Uterus (tissue), 4 donors: ENCODE measurements around the gene SRP54. TPM values are rescaled to one million over a fixed set of nuclear protein-coding genes. Genes with fewer than 3 reads are reported as not detected.

Source experiments
- DNase-seq, 2 donors: peaks; one replicate each; pipeline ENCODE4 v3.0.0-alpha.2; 2019 to 2020
- H3K27ac ChIP-seq, 2 donors: fragments of 200-600 bp; sonication (generic); 1 replicate in 1 of 2; 2 replicates in 1 of 2; pipeline ENCODE4 v1.5.1; 2016 to 2018
- H3K27me3 ChIP-seq, 2 donors: fragments of 200-600 bp; sonication (generic); one replicate each; pipeline ENCODE4 v1.5.1; 2018 to 2019; ENCODE audit warnings: control low read depth in 1 of 2
- H3K36me3 ChIP-seq, 2 donors: fragments of 200-600 bp; sonication (generic); one replicate each; pipeline ENCODE4 v1.5.1; 2019; ENCODE audit warnings: control low read depth in 1 of 2
- H3K4me1 ChIP-seq, 2 donors: fragments of 200-600 bp; sonication (generic); one replicate each; pipeline ENCODE4 v1.5.1; 2018 to 2019; ENCODE audit warnings: control low read depth in 1 of 2
- H3K4me3 ChIP-seq, 2 donors: fragments of 200-600 bp; sonication (generic); 1 replicate in 1 of 2; 2 replicates in 1 of 2; pipeline ENCODE4 v1.5.1; 2018 to 2019; ENCODE audit warnings: mild to moderate bottlenecking in 1 of 2
- H3K9me3 ChIP-seq, 2 donors: fragments of 200-600 bp; sonication (generic); one replicate each; pipeline ENCODE4 v1.5.1; 2019; ENCODE audit warnings: control low read depth in 1 of 2
- POLR2A ChIP-seq, 2 donors: fragments of 450-650 bp; IDR thresholded peaks; one replicate each; pipeline ENCODE4 v1.6.1; 2016; ENCODE audit warnings: antibody characterized with exemption in 2 of 2, mild to moderate bottlenecking in 1 of 2, moderate library complexity in 1 of 2
- intact Hi-C: fragments of 100-400 bp; cut with DNase I; formaldehyde crosslinking; loops from one replicate; pipeline ENCODE4 v1.15.1; 2023; ENCODE audit warnings: low total_unique reads
- total RNA-seq, 4 donors: library from RNA; depleted of rRNA in 3 of 4; stranded (reverse); fragments of >200 nt in 3 of 4; gene quantifications; one replicate each; pipeline versions ENCODE4 v1.1.0 to v1.2.4, GENCODE V29; 2014 to 2023
- TF ChIP-seq, protein P1 (sequence below), 4 experiments: fragments of 200-600 bp in 2 of 4; fragments of 450-650 bp in 2 of 4; sonication (generic) in 2 of 4; IDR thresholded peaks; one replicate each; pipeline ENCODE4 v1.5.1; 2016 to 2019; ENCODE audit warnings: antibody characterized with exemption in 4 of 4, mild to moderate bottlenecking in 2 of 4, moderate library complexity in 1 of 4
- donor health status: DM: yes; HTN: yes; CAD: no.

The SRP54 gene
- total RNA-seq, 4 donors from 2014 or later = 41.7 to 219 (median 82.1) TPM

- DNase-seq = no peak
- Histone ChIP-seq H3K27ac (no peak overlapping the region), H3K36me3 (no peaks in the 10 kb centered on the region), H3K9me3 (no peaks in the 10 kb centered on the region), H3K27me3 (no peaks in the 10 kb centered on the region), H3K4me1 (peaks cover 0 to 11% of the 10 kb centered on the region in 2 donors), H3K4me3 (no peak overlapping the region)
- TF ChIP-seq, protein P1, sequence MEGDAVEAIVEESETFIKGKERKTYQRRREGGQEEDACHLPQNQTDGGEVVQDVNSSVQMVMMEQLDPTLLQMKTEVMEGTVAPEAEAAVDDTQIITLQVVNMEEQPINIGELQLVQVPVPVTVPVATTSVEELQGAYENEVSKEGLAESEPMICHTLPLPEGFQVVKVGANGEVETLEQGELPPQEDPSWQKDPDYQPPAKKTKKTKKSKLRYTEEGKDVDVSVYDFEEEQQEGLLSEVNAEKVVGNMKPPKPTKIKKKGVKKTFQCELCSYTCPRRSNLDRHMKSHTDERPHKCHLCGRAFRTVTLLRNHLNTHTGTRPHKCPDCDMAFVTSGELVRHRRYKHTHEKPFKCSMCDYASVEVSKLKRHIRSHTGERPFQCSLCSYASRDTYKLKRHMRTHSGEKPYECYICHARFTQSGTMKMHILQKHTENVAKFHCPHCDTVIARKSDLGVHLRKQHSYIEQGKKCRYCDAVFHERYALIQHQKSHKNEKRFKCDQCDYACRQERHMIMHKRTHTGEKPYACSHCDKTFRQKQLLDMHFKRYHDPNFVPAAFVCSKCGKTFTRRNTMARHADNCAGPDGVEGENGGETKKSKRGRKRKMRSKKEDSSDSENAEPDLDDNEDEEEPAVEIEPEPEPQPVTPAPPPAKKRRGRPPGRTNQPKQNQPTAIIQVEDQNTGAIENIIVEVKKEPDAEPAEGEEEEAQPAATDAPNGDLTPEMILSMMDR (IDR thresholded peaks at IDR 0.05) = no peak
- TF ChIP-seq POLR2A (IDR thresholded peaks at IDR 0.05) = no peak
- intact Hi-C loops = loop anchor here (10.0 kb wide), 2 partner anchors 55 to 115 kb away; partner anchors contain the start of genes BAZ1A and FAM177A1
Measured at GRCh38 chr14:34989762-34990161, 7.0 kb downstream of the SRP54 start.

DNA sequence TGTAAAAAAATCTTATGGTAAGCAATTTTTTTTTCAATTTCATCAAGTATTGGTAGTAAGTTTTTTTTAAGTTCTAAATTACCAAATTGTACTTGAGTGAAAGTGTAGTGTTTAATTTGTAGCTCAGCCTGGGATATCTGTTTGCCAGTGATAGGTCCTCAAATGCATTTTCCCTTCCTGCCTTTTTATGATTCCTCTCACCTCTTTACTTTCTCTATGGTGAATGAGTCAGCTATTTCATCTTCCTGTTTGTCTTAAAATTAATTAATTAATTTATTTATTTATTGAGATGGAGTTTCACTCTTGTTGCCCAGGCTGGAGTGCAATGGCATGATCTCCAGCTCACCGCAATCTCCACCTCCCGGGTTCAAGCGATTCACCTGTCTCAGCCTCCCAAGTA is 10.6 kb downstream of the SRP54 start:
- intact Hi-C loops = no loop called here
- no peaks in the 10 kb centered on the region for H3K4me1 ChIP-seq
- H3K36me3 ChIP-seq = no peaks in the 10 kb centered on the region
- no peaks in the 10 kb centered on the region for H3K9me3 ChIP-seq
- no peak overlapping the region for H3K27ac ChIP-seq
- no peak for DNase-seq
- H3K27me3 ChIP-seq = no peaks in the 10 kb centered on the region
- TF ChIP-seq, protein P1 (IDR thresholded peaks at IDR 0.05) = no peak
- TF ChIP-seq POLR2A (IDR thresholded peaks at IDR 0.05) = no peak
- H3K4me3 ChIP-seq = no peak overlapping the region

- Histone ChIP-seq H3K36me3 (no peaks in the 10 kb centered on the region), H3K4me3 (no peak overlapping the region), H3K27ac (no peak overlapping the region), H3K4me1 (no peaks in the 10 kb centered on the region), H3K27me3 (no peaks in the 10 kb centered on the region), H3K9me3 (no peaks in the 10 kb centered on the region)
- intact Hi-C loops = no loop called here
- TF ChIP-seq POLR2A (IDR thresholded peaks at IDR 0.05) = no peak
- TF ChIP-seq, protein P1 (IDR thresholded peaks at IDR 0.05) = no peak
- DNase-seq = no peak
Measured at GRCh38 chr14:34994668-34995067, 11.9 kb downstream of the SRP54 start.

DNA sequence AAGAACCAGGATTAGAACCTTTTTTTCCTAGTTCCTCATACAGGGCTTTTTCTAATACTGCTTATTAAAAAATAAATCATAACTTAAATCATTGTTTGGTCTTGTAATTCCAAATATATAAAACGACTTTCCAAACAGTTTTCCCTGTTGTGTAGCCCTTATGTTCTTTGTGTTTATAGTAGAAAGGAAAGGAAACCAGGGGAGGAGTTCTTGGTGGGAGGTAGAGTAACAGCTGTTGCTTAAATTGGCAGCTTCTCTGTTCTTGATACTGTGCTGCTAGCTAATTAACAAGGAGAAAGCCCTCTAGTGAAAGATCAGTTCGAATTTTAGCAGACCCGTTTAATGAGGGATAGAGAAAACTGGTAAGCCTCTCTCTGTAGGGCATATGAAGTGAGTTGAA is 15.0 kb downstream of the SRP54 start:
- H3K4me3 ChIP-seq = no peak overlapping the region
- no peaks in the 10 kb centered on the region for H3K27me3 ChIP-seq
- H3K36me3 ChIP-seq = no peaks in the 10 kb centered on the region
- no peak for DNase-seq
- H3K4me1 ChIP-seq = no peaks in the 10 kb centered on the region
- no peak overlapping the region for H3K27ac ChIP-seq
- no peak for TF ChIP-seq POLR2A (IDR thresholded peaks at IDR 0.05)
- TF ChIP-seq, protein P1 (IDR thresholded peaks at IDR 0.05) = no peak
- no peaks in the 10 kb centered on the region for H3K9me3 ChIP-seq
- intact Hi-C loops = no loop called here

GRCh38 chr14:34999500-34999899 is 16.7 kb downstream of the SRP54 start:
- H3K9me3 ChIP-seq = no peaks in the 10 kb centered on the region
- H3K27me3 ChIP-seq = no peaks in the 10 kb centered on the region
- H3K4me3 ChIP-seq = no peak overlapping the region
- no peak overlapping the region for H3K27ac ChIP-seq
- no peak for TF ChIP-seq POLR2A (IDR thresholded peaks at IDR 0.05)
- TF ChIP-seq, protein P1 (IDR thresholded peaks at IDR 0.05) = no peak
- no peaks in the 10 kb centered on the region for H3K4me1 ChIP-seq
- no peaks in the 10 kb centered on the region for H3K36me3 ChIP-seq
- intact Hi-C loops = no loop called here
- no peak for DNase-seq
